ENCODE data around the gene OPTC. TPM values are rescaled to one million over a fixed set of nuclear protein-coding genes. Genes with fewer than 3 reads are reported as not detected.

OPTC gene
- total RNA-seq, 4 donors from 2014 or later: not detected

DNA sequence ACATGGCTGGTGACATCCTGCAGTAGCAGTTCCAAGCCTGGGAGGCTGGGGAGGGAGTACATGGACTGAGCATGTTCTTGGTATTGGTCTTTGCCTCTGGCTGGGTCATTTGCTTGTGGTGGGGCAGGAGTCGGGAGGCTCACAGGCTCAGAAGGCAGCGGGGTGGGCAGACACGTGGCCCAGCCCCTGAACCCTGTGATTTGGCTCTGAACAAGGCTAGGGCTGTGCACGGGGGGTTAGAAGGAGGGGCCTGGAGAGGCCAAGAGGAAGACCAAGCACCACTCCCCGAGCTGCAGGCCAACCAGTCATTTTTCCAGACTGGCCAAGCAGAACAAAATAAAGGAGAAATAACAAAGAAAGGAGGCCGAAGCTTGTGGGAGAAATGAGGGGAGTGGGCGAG, 28.0 kb upstream of the OPTC start:
- TF ChIP-seq, protein P1, sequence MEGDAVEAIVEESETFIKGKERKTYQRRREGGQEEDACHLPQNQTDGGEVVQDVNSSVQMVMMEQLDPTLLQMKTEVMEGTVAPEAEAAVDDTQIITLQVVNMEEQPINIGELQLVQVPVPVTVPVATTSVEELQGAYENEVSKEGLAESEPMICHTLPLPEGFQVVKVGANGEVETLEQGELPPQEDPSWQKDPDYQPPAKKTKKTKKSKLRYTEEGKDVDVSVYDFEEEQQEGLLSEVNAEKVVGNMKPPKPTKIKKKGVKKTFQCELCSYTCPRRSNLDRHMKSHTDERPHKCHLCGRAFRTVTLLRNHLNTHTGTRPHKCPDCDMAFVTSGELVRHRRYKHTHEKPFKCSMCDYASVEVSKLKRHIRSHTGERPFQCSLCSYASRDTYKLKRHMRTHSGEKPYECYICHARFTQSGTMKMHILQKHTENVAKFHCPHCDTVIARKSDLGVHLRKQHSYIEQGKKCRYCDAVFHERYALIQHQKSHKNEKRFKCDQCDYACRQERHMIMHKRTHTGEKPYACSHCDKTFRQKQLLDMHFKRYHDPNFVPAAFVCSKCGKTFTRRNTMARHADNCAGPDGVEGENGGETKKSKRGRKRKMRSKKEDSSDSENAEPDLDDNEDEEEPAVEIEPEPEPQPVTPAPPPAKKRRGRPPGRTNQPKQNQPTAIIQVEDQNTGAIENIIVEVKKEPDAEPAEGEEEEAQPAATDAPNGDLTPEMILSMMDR (IDR thresholded peaks at IDR 0.05; ENCODE audit: low read depth): no peak

DNA sequence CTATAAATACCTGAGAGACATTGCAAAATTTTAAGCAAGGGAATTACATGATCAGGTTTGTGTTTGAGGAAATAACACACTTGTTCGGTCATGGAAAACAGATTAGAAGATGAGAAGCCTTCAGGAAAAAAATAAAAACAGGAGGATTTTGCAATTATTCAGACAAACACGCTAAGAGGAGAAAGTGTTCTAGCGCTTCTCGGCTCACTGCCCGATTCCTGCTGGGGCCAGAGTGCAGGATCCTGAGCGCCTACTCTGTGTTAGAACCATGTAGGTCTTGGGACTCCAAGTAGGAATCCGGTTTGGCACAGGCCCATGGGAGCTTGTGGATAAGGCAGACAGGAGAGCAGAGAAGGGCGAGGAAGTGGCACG, 26.4 kb upstream of the OPTC start:
- TF ChIP-seq, protein P1 (IDR thresholded peaks at IDR 0.05; ENCODE audit: low read depth): no peak

DNA sequence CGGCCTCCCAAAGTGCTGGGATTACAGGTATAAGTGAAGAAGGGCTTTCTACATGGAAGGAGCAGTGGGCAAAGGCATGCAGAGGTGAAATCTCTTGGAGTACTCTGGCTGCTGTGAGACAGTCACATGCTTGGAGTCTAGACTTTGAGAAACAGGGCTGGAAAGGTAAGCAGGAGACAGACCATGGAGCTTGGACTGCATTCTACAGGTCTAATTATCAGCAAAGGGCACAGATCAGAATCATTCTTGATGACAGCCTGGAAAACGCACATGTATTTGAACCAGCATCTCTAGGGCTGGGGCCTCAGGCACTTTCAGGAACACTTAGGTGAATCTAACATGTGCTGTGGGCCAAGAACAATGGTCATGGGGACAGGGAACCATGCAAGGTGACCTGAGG, 25.6 kb upstream of the OPTC start:
- TF ChIP-seq, protein P1 (IDR thresholded peaks at IDR 0.05; ENCODE audit: low read depth): no peak

DNA sequence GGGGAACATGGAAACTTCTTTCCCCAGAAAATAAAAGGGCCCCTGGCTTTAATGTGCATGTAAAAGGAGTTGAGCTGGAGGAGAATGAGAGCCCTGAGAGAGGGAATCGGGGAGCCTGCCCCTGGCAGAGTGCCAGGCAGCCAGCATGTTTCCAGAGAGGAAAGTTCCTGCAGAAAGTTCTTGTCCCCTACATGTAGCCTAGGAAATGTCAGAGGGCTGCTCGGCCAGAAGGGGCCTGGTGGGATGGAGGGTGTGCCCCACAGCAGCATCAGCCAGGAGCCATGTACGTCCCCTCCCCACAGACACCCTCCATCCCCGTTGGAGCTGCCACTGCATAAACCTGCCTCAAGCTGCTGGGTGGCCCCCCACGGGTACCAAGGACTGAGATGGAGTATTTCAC, 23.7 kb upstream of the OPTC start:
- TF ChIP-seq, protein P1 (IDR thresholded peaks at IDR 0.05; ENCODE audit: low read depth): no peak

DNA sequence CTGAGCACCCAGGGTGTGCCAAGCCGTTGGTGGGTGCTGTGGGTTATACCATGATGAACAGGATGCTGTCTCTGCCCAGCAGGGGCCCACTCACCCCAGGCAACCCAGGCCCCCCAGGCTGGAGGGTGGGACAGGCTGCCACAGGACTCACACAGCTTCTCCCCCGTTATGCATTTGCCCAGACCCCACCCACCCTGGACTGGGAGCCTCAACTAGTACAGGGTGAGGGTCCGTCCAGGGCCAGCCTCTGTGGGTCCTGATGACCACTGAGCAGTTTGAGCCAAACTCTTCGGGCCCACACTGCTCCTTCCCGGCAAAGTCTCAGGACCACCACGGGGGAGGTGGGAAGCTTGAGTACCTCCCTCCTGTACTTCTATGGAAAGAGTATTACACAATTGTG, 22.1 kb upstream of the OPTC start:
- TF ChIP-seq, protein P1 (IDR thresholded peaks at IDR 0.05; ENCODE audit: low read depth): no peak

DNA sequence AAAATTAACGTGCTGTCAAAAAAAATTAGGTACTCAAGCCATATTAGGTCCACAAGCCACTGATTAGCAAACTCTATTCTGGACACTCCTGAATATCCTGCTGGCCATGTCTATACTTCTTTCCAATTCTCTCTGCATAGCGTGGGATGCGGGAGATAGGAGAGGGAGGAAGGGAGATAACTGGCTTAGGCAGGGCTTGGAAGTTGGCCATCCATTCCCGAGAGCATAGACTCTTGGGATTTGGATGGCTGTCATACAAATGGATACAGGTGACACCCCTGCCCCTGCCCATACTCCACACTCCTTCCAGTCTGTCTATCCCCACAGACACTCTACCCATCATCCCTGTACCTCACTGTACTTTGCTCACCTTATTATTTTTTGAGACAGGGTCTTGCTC, 20.7 kb upstream of the OPTC start:
- TF ChIP-seq, protein P1 (IDR thresholded peaks at IDR 0.05; ENCODE audit: low read depth): no peak

DNA sequence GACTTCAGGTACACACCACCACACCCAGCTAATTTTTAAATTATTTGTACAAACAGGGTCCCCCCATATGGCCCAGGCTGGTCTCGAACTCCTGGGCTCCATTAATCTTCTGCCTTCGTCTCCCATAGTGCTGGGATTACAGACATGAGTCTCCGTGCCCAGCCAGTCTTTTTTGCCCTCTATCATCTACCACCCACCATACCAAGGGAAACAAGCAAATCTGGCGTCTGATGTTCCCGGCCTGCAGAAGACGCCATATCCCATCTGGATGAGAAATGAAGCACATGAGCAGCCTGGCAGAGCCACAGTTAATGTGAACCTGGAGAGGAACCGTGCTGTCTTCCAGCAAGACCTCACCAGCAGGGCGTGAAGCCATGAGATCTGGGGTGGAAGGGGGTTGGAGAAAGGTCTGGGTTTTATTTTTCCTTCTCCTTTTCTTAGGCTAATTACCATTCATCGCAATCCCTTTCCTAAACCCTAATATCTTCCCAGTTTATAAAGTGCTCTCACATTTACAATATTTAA, 20.1 kb upstream of the OPTC start:
- TF ChIP-seq, protein P1 (IDR thresholded peaks at IDR 0.05; ENCODE audit: low read depth): no peak
